ENCODE measurements around the gene PPP2R5A.
"Not testable (repeated sequence)": the region's sequence is repeated elsewhere in the genome, so short reads cannot be mapped to it uniquely, and the experiment has no call there.

Gene PPP2R5A

GRCh38 chr1:212381397-212382035 lies 96.3 kb downstream of the PPP2R5A start:
- H3K9me3 ChIP-seq, result no peaks in the 10 kb centered on the region
- peaks cover 5% of the 10 kb centered on the region in 2 experiments for H3K4me1 ChIP-seq (ENCODE audit: control insufficient read depth in 1 of 2, insufficient read depth in 1 of 2, low read depth in 1 of 2, low read length in 1 of 2)
- H3K4me3 ChIP-seq (ENCODE audit: low read depth in 1 of 2, low read length in 1 of 2), result no peak overlapping the region
- no peak overlapping the region for H3K27ac ChIP-seq
- peaks cover 15% of the 10 kb centered on the region for H3K36me3 ChIP-seq
- no peaks in the 10 kb centered on the region for H3K27me3 ChIP-seq
- no peak for TF ChIP-seq CTCF (IDR thresholded peaks at IDR 0.05)

- Histone ChIP-seq H3K4me3 (ENCODE audit: low read depth in 1 of 2, low read length in 1 of 2) (no peak overlapping the region), H3K27ac (no peak overlapping the region), H3K9me3 (no peaks in the 10 kb centered on the region), H3K36me3 (no peaks in the 10 kb centered on the region), H3K27me3 (no peaks in the 10 kb centered on the region), H3K4me1 (ENCODE audit: control insufficient read depth in 1 of 2, insufficient read depth in 1 of 2, low read depth in 1 of 2, low read length in 1 of 2) (peaks cover 5% of the 10 kb centered on the region in 2 experiments)
- no peak for TF ChIP-seq CTCF (IDR thresholded peaks at IDR 0.05)
These were observed 100.8 kb downstream of the PPP2R5A start for GRCh38 chr1:212386029-212386428.

GRCh38 chr1:212388985-212389716 lies 103.9 kb downstream of the PPP2R5A start:
- no peaks in the 10 kb centered on the region for H3K36me3 ChIP-seq
- no peaks in the 10 kb centered on the region for H3K27me3 ChIP-seq
- no peak overlapping the region for H3K27ac ChIP-seq
- TF ChIP-seq CTCF (IDR thresholded peaks at IDR 0.05), result no peak
- no peaks in the 10 kb centered on the region for H3K9me3 ChIP-seq
- H3K4me1 ChIP-seq (ENCODE audit: control insufficient read depth in 1 of 2, insufficient read depth in 1 of 2, low read depth in 1 of 2, low read length in 1 of 2), result peaks cover 4 to 5% of the 10 kb centered on the region in 2 experiments
- no peak overlapping the region for H3K4me3 ChIP-seq (ENCODE audit: low read depth in 1 of 2, low read length in 1 of 2)

- not testable (repeated sequence) for H3K9me3 ChIP-seq; H3K36me3 ChIP-seq; H3K27me3 ChIP-seq; H3K27ac ChIP-seq; H3K4me3 ChIP-seq (ENCODE audit: low read depth in 1 of 2, low read length in 1 of 2); H3K4me1 ChIP-seq (ENCODE audit: control insufficient read depth in 1 of 2, insufficient read depth in 1 of 2, low read depth in 1 of 2, low read length in 1 of 2)
These were observed 110.6 kb downstream of the PPP2R5A start for GRCh38 chr1:212395678-212396437.

GRCh38 chr1:212396638-212397037 lies 111.4 kb downstream of the PPP2R5A start:
- H3K9me3 ChIP-seq, result peaks cover 4% of the 10 kb centered on the region
- H3K36me3 ChIP-seq, result no peaks in the 10 kb centered on the region
- H3K4me1 ChIP-seq (ENCODE audit: control insufficient read depth in 1 of 2, insufficient read depth in 1 of 2, low read depth in 1 of 2, low read length in 1 of 2), result no peaks in the 10 kb centered on the region
- no peak overlapping the region for H3K27ac ChIP-seq
- no peaks in the 10 kb centered on the region for H3K27me3 ChIP-seq
- no peak overlapping the region for H3K4me3 ChIP-seq (ENCODE audit: low read depth in 1 of 2, low read length in 1 of 2)
- no peak for TF ChIP-seq CTCF (IDR thresholded peaks at IDR 0.05)

GRCh38 chr1:212397171-212397570 lies 112.0 kb downstream of the PPP2R5A start:
- H3K27ac ChIP-seq, result no peak overlapping the region
- H3K4me1 ChIP-seq (ENCODE audit: control insufficient read depth in 1 of 2, insufficient read depth in 1 of 2, low read depth in 1 of 2, low read length in 1 of 2), result no peaks in the 10 kb centered on the region
- H3K36me3 ChIP-seq, result no peaks in the 10 kb centered on the region
- H3K9me3 ChIP-seq, result peaks cover 4% of the 10 kb centered on the region
- H3K4me3 ChIP-seq (ENCODE audit: low read depth in 1 of 2, low read length in 1 of 2), result no peak overlapping the region
- no peaks in the 10 kb centered on the region for H3K27me3 ChIP-seq
- TF ChIP-seq CTCF (IDR thresholded peaks at IDR 0.05), result no peak

Measured in neutrophil (primary cell).